A549 (cell line): ENCODE data around the gene OTULIN. TPM values are rescaled to one million over a fixed set of nuclear protein-coding genes. Genes with fewer than 3 reads are reported as not detected.

Experiments
- ATAC-seq, 2 experiments: fragments of 200-7000 bp in 1 of 2; fragments of >200 bp in 1 of 2; cut with Nextera tagmentation in 1 of 2; cut with Tn5 transposase in 1 of 2; 3 replicates each; pipeline versions ENCODE4 v1.8.0 to v1.9.1; 2018 to 2020; ENCODE audit warnings: mild to moderate bottlenecking in 1 of 2, moderate library complexity in 1 of 2
- CTCF ChIA-PET: fragments of 300-600 bp; sonication (Branson Sonifier 250); formaldehyde crosslinking; extraction: SDS; loops from one replicate; lab custom pipeline; 2021; ENCODE audit warnings: antibody characterized with exemption, inconsistent platforms; lab: Yijun Ruan, JAX
- POLR2A ChIA-PET: fragments of 350-600 bp; formaldehyde crosslinking; extraction: SDS; loops from one replicate; lab custom pipeline; 2021; ENCODE audit warnings: antibody characterized with exemption, inconsistent platforms; lab: Yijun Ruan, JAX
- DNase-seq, 2 experiments: peaks; one replicate each; pipeline versions ENCODE4 v3.0.0 to v3.0.0-alpha.2; 2011 to 2016; ENCODE audit warnings: low read depth in 1 of 2, low spot score in 1 of 2
- FAIRE-seq: peaks from 2 replicates; lab custom pipeline; 2011; peaks lifted over from hg19 to GRCh38; lab: Jason Lieb, UNC
- H3K27ac ChIP-seq, 2 experiments: fragments of >200 bp; sonication (Bioruptor Twin); formaldehyde crosslinking; 3 replicates each; pipeline ENCODE4 v1.5.1; 2016 to 2017
- H3K4me1 ChIP-seq: fragments of >200 bp; sonication (Bioruptor Twin); formaldehyde crosslinking; 3 replicates; pipeline ENCODE4 v1.6.1; 2016
- H3K4me2 ChIP-seq: fragments of >200 bp; sonication (Bioruptor Twin); formaldehyde crosslinking; 3 replicates; pipeline ENCODE4 v1.6.1; 2016
- H3K4me3 ChIP-seq: fragments of >200 bp; sonication (Bioruptor Twin); formaldehyde crosslinking; 3 replicates; pipeline ENCODE4 v1.5.1; 2016
- H3K9me3 ChIP-seq: fragments of >200 bp; sonication (Bioruptor Twin); formaldehyde crosslinking; 3 replicates; pipeline ENCODE4 v1.6.1; 2016
- BHLHE40 ChIP-seq: IDR thresholded peaks from 2 replicates; pipeline ENCODE4 v1.6.1; 2012; ENCODE audit warnings: low read depth, low read length, inconsistent platforms
- CBX2 ChIP-seq: fragments of 200-600 bp; sonication (generic); IDR thresholded peaks from 2 replicates; pipeline ENCODE4 v1.6.1; 2016; ENCODE audit warnings: low read depth, mild to moderate bottlenecking, borderline replicate concordance
- CBX8 ChIP-seq: fragments of 200-600 bp; sonication (generic); IDR thresholded peaks from 2 replicates; pipeline ENCODE4 v1.6.1; 2016
- CHD4 ChIP-seq: fragments of 200-600 bp; sonication (generic); IDR thresholded peaks from 2 replicates; pipeline ENCODE4 v1.6.1; 2016; ENCODE audit warnings: antibody characterized with exemption, mild to moderate bottlenecking, borderline replicate concordance
- EHF ChIP-seq: fragments of 250-450 bp; sonication (Bioruptor Pico); IDR thresholded peaks from 2 replicates; pipeline ENCODE4 v1.5.0; 2020; ENCODE audit warnings: mild to moderate bottlenecking
- EP300 ChIP-seq, 2 experiments: fragments of >200 bp; sonication (Bioruptor Twin); formaldehyde crosslinking; IDR thresholded peaks; 2 replicates in 1 of 2; 3 replicates in 1 of 2; pipeline ENCODE4 v1.6.1; 2016 to 2017
- FOSB ChIP-seq: fragments of 250-450 bp; sonication (Bioruptor Pico); IDR thresholded peaks from 2 replicates; pipeline ENCODE4 v1.5.0; 2020; ENCODE audit warnings: mild to moderate bottlenecking, moderate library complexity
- FOSL2 ChIP-seq, 2 experiments: fragments of 450-650 bp in 1 of 2; fragments of >200 bp in 1 of 2; sonication (Bioruptor Twin) in 1 of 2; formaldehyde crosslinking; IDR thresholded peaks; 2 replicates each; pipeline versions ENCODE4 v1.5.0 to v1.6.1; 2016 to 2020; ENCODE audit warnings: mild to moderate bottlenecking in 1 of 2, moderate library complexity in 1 of 2
- FOXS1 ChIP-seq: fragments of 250-450 bp; sonication (Bioruptor Pico); IDR thresholded peaks from 2 replicates; pipeline ENCODE4 v1.5.0; 2020; ENCODE audit warnings: mild to moderate bottlenecking, moderate library complexity
- HDAC2 ChIP-seq: fragments of 200-600 bp; sonication (generic); IDR thresholded peaks from 2 replicates; pipeline ENCODE4 v1.6.1; 2016
- HOXB5 ChIP-seq: fragments of 250-450 bp; sonication (Bioruptor Pico); IDR thresholded peaks from 2 replicates; pipeline ENCODE4 v1.5.0; 2020; ENCODE audit warnings: mild to moderate bottlenecking, moderate library complexity
- KDM5A ChIP-seq: fragments of 200-600 bp; sonication (generic); IDR thresholded peaks from 2 replicates; pipeline ENCODE4 v1.6.1; 2016; ENCODE audit warnings: antibody characterized with exemption, mild to moderate bottlenecking
- MAFK ChIP-seq: fragments of 450-650 bp; IDR thresholded peaks from 2 replicates; pipeline ENCODE4 v1.6.1; 2014; ENCODE audit not compliant: partially characterized antibody
- MYC ChIP-seq: IDR thresholded peaks from 2 replicates; pipeline ENCODE4 v1.6.1; 2012; ENCODE audit warnings: mild to moderate bottlenecking, inconsistent platforms, low read length, improper control_type of control experiment, borderline replicate concordance
- NFE2L2 ChIP-seq: fragments of 150-350 bp; conservative IDR thresholded peaks from 2 replicates; pipeline ENCODE4 v1.6.1; 2014; ENCODE audit warnings: low read length
- NPAS2 ChIP-seq: fragments of 250-450 bp; sonication (Bioruptor Pico); IDR thresholded peaks from 2 replicates; pipeline ENCODE4 v1.8.0; 2022; ENCODE audit warnings: mild to moderate bottlenecking, moderate library complexity, borderline replicate concordance
- NR3C1 ChIP-seq: fragments of >200 bp; sonication (Bioruptor Twin); formaldehyde crosslinking; IDR thresholded peaks from 3 replicates; pipeline ENCODE4 v1.6.1; 2017
- POLR2A ChIP-seq: IDR thresholded peaks from 2 replicates; pipeline ENCODE4 v1.6.1; 2012; ENCODE audit warnings: mild to moderate bottlenecking, low read length
- POLR2AphosphoS2 ChIP-seq: conservative IDR thresholded peaks from 2 replicates; pipeline ENCODE4 v1.6.1; 2012; ENCODE audit warnings: low read length, improper control_type of control experiment, inconsistent platforms
- RFX5 ChIP-seq: fragments of 450-650 bp; IDR thresholded peaks from 2 replicates; pipeline ENCODE4 v1.7.1; 2014; ENCODE audit warnings: antibody characterized with exemption, mild to moderate bottlenecking, moderate library complexity
- SREBF2 ChIP-seq: fragments of 450-650 bp; IDR thresholded peaks from 2 replicates; pipeline ENCODE4 v1.6.1; 2014; ENCODE audit warnings: mild to moderate bottlenecking, moderate library complexity
- ZC3H11A ChIP-seq: fragments of 450-650 bp; IDR thresholded peaks from 2 replicates; pipeline ENCODE4 v1.6.1; 2014; ENCODE audit warnings: antibody characterized with exemption, mild to moderate bottlenecking
- ZNF302 ChIP-seq: fragments of 250-450 bp; sonication (Bioruptor Pico); IDR thresholded peaks from 2 replicates; pipeline ENCODE4 v1.9.0; 2021; ENCODE audit warnings: inconsistent platforms, mild to moderate bottlenecking, moderate library complexity
- WGBS: methylation state at CpG from one replicate; pipeline ENCODE4 v1.1.6; 2017; ENCODE audit errors: missing lambda C conversion rate; 5-methylcytosine and 5-hydroxymethylcytosine counted together
- polyA plus RNA-seq, 4 experiments: library from polyadenylated mRNA; depleted of rRNA in 3 of 4; stranded (reverse); fragments of >200 nt; fragmentation: RNase III in 1 of 4; extraction: RNeasy Plus Mini Kit Qiagen cat#74134 plus additional on column Dnase treatment in 1 of 4; gene quantifications; 2 replicates in 3 of 4; 3 replicates in 1 of 4; pipeline ENCODE4 v1.2.3, GENCODE V29; 2011 to 2017
- TF ChIP-seq, protein P1 (sequence below): IDR thresholded peaks from 2 replicates; pipeline ENCODE4 v1.6.1; 2012
- TF ChIP-seq, protein P2 (sequence below): IDR thresholded peaks from 2 replicates; pipeline ENCODE4 v1.6.1; 2012
- TF ChIP-seq, protein P3 (sequence below): fragments of >200 bp; sonication (Bioruptor Twin); formaldehyde crosslinking; IDR thresholded peaks from 3 replicates; pipeline ENCODE4 v1.6.1; 2016

The OTULIN gene
- polyA plus RNA-seq, 2 of the 4 experiments (the other 2 are of a cell fraction): 13.5 to 17.8 TPM

DNA sequence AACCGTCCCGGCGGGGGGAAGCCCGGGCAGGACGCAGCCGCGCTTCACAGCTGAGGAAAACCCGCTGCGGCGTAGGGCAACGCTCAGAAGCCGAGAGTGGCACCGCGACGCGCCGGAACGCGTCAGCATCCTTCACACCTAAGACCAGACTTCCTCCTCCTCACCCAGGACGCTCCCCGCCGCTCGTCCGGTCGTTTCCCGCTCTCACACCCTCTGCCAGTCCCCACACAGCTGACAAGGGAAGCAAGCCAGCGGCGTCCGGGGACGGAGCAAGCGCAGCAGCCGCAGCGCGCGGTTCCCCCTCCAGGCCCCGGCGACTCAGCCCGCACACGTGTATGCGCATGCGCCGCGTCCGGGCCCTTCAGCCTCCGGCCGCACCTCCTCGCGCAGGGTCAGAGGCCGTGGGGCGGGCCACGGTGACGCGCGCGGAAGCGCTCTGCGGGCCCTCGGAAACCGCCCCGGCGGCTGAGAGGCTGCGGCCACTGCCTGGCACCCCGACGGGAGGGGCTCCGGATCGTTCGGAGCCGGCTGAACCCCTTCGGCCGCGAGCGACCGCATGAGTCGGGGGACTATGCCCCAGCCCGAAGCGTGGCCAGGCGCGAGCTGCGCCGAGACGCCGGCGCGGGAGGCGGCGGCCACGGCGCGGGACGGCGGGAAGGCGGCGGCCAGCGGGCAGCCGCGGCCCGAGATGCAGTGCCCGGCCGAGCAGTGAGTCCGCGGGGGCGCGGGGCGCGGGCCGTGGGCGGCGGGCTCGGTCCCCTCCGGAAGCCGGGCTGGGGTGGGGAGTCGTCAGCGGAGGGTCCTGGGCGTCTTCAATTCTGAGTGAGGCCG, at the start of gene OTULIN (continued):
- no peak for TF ChIP-seq FOSL2 (IDR thresholded peaks at IDR 0.05)
- no peak for TF ChIP-seq FOSL2 (CRISPR knock-in tag; IDR thresholded peaks at IDR 0.05)
- TF ChIP-seq, protein P1, sequence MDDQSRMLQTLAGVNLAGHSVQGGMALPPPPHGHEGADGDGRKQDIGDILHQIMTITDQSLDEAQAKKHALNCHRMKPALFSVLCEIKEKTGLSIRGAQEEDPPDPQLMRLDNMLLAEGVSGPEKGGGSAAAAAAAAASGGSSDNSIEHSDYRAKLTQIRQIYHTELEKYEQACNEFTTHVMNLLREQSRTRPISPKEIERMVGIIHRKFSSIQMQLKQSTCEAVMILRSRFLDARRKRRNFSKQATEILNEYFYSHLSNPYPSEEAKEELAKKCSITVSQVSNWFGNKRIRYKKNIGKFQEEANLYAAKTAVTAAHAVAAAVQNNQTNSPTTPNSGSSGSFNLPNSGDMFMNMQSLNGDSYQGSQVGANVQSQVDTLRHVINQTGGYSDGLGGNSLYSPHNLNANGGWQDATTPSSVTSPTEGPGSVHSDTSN: 0 out of 2 replicates have a peak, but pooled peaks have one; percentile 26
- no peak for TF ChIP-seq RFX5
- no peak for TF ChIP-seq POLR2AphosphoS2
- TF ChIP-seq SREBF2: no peak
- TF ChIP-seq NPAS2: no peak
- TF ChIP-seq, protein P2, sequence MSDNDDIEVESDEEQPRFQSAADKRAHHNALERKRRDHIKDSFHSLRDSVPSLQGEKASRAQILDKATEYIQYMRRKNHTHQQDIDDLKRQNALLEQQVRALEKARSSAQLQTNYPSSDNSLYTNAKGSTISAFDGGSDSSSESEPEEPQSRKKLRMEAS: peak; percentile 98
- no peak for TF ChIP-seq EHF (CRISPR knock-in tag)
- TF ChIP-seq HDAC2: no peak

DNA sequence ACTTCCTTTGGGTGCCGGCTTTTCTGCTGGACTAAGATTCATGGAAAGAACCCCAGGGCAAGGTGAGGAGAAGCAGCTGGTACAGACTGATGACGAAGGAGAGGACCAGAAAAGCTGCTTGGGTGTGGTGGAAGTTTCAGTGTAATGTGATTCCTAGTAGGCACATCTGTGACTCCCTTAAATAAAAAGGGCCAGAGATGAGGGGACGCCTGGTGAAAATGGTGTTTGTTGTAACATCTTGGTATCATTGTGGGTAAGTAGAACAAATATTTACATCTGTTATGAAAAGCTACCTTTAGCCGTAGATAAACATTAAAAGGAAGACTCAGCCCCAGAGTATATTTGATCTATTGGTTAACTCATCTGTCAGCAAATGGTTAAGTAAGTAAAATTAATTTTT, 49.2 kb upstream of the OTULIN start:
- FAIRE-seq: no peak
- no peaks in the 10 kb centered on the region for H3K4me1 ChIP-seq
- no peaks in the 10 kb centered on the region for H3K9me3 ChIP-seq
- no peak for ATAC-seq
- WGBS: 63% methylated on average over 4 of the region's 4 CpGs
- no peak overlapping the region for H3K4me3 ChIP-seq
- H3K27ac ChIP-seq: no peak overlapping the region
- DNase-seq: no peak
- H3K4me2 ChIP-seq: no peak overlapping the region
- CTCF ChIA-PET: no interaction called here
- TF ChIP-seq NFE2L2 (no peak), POLR2A (no peak)
- TF ChIP-seq, all 56 proteins: peak for 0
- POLR2A ChIA-PET: no interaction called here

DNA sequence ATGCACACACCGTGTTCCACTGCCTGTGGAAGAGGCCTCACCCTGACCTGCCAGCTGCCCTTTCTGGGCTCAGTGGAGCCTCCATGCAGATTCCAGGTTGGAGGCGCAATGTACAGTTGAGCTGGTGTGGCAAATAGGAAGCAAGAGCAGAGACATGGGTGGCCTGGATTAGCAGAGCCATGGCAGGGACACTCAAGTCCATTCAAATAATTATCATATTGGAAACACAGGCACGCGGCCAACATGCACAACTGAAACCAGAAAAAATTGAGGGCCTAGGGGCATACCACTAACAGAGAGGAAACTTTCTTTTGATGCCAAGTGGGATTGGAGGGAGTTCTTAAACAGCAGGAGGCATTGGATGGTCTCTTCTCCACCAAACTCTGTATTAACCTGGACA, 47.1 kb upstream of the OTULIN start:
- ChIA-PET POLR2A (no interaction called here), CTCF (interaction anchor here (0.7 to 1.1 kb wide), 3 partner anchors 17 to 35 kb away, joined by 3 read pairs; partner anchors contain the start of gene OTULINL)
- Histone ChIP-seq H3K4me3 (no peak overlapping the region), H3K27ac (no peak overlapping the region), H3K9me3 (peaks cover 6% of the 10 kb centered on the region; the same call in 1 of the 3 replicates), H3K4me1 (no peaks in the 10 kb centered on the region), H3K4me2 (no peak overlapping the region)
- FAIRE-seq (no peak), ATAC-seq (no peak), DNase-seq (no peak)
- TF ChIP-seq FOSB (CRISPR knock-in tag) (no peak), EP300 (IDR thresholded peaks at IDR 0.05) (no peak), CHD4 (no peak), ZC3H11A (no peak), SREBF2 (no peak), FOSL2 (IDR thresholded peaks at IDR 0.05) (no peak), FOSL2 (CRISPR knock-in tag; IDR thresholded peaks at IDR 0.05) (no peak), CBX8 (no peak), CBX2 (no peak), EHF (CRISPR knock-in tag) (no peak), NR3C1 (no peak), MYC (no peak), MAFK (no peak), HOXB5 (CRISPR knock-in tag) (no peak)
- 90% methylated on average over 4 of the region's 4 CpGs for WGBS

DNA sequence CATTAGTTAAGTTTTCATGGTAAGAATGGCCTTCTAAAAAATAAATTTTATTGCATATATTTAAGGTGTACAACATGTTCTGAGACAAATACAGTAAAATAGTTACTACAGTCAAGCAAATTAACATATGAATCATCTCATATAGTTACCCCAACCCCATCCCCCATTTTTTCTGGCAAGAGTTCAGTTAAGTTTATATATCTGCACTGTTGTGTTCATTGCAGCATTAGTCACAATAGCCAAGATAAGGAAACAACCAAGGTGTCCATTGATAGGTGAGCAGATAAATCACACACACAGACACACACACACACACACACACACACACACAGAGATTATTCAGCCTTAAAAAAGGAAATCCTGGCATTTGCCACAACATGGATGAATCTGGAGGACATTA, 37.2 kb upstream of the OTULIN start:
- TF ChIP-seq, protein P3, sequence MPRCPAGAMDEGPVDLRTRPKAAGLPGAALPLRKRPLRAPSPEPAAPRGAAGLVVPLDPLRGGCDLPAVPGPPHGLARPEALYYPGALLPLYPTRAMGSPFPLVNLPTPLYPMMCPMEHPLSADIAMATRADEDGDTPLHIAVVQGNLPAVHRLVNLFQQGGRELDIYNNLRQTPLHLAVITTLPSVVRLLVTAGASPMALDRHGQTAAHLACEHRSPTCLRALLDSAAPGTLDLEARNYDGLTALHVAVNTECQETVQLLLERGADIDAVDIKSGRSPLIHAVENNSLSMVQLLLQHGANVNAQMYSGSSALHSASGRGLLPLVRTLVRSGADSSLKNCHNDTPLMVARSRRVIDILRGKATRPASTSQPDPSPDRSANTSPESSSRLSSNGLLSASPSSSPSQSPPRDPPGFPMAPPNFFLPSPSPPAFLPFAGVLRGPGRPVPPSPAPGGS: no peak
- TF ChIP-seq CBX2 (no peak), HOXB5 (CRISPR knock-in tag) (no peak), KDM5A (no peak), FOXS1 (no peak), NPAS2 (no peak), ZNF302 (CRISPR knock-in tag) (no peak), BHLHE40 (no peak)
- Histone ChIP-seq H3K27ac (no peak overlapping the region), H3K4me3 (no peak overlapping the region), H3K4me2 (no peak overlapping the region), H3K4me1 (no peaks in the 10 kb centered on the region), H3K9me3 (no peaks in the 10 kb centered on the region)
- ATAC-seq (no peak), FAIRE-seq (no peak), DNase-seq (no peak)
- ChIA-PET POLR2A (no interaction called here), CTCF (interaction anchor here (0.6 kb wide), 1 partner anchor 45 kb away, joined by 3 read pairs; no protein-coding TSS in a partner anchor)
